Upper lobe of left lung (tissue), 4 donors: ENCODE data around the gene MT1B.
"Not testable (repeated sequence)": the region's sequence is repeated elsewhere in the genome, so short reads cannot be mapped to it uniquely, and the experiment has no call there.

ENCODE experiments used
- EP300 ChIP-seq, 4 donors: sonication (generic); formaldehyde crosslinking; IDR thresholded peaks; one replicate each; pipeline ENCODE4 v1.5.1; 2017; ENCODE audit warnings: antibody characterized with exemption in 4 of 4, control low read depth in 2 of 4
- POLR2A ChIP-seq, 4 donors: fragments of 450-650 bp; IDR thresholded peaks; one replicate each; pipeline ENCODE4 v1.5.1; 2016 to 2017; ENCODE audit warnings: antibody characterized with exemption in 4 of 4, mild to moderate bottlenecking in 2 of 4
- POLR2AphosphoS5 ChIP-seq, 2 donors: sonication (generic); formaldehyde crosslinking; IDR thresholded peaks; one replicate each; pipeline ENCODE4 v1.5.1; 2017; ENCODE audit warnings: antibody characterized with exemption in 2 of 2
- TF ChIP-seq, protein P1 (sequence below), 6 experiments: fragments of 450-650 bp in 4 of 6; fragments of 200-600 bp in 2 of 6; sonication (generic) in 2 of 6; IDR thresholded peaks; one replicate each; pipeline ENCODE4 v1.5.1; 2016 to 2019; ENCODE audit warnings: antibody characterized with exemption in 6 of 6

GRCh38 chr16:56621665-56622445 lies 29.8 kb upstream of the MT1B start:
- TF ChIP-seq, protein P1, sequence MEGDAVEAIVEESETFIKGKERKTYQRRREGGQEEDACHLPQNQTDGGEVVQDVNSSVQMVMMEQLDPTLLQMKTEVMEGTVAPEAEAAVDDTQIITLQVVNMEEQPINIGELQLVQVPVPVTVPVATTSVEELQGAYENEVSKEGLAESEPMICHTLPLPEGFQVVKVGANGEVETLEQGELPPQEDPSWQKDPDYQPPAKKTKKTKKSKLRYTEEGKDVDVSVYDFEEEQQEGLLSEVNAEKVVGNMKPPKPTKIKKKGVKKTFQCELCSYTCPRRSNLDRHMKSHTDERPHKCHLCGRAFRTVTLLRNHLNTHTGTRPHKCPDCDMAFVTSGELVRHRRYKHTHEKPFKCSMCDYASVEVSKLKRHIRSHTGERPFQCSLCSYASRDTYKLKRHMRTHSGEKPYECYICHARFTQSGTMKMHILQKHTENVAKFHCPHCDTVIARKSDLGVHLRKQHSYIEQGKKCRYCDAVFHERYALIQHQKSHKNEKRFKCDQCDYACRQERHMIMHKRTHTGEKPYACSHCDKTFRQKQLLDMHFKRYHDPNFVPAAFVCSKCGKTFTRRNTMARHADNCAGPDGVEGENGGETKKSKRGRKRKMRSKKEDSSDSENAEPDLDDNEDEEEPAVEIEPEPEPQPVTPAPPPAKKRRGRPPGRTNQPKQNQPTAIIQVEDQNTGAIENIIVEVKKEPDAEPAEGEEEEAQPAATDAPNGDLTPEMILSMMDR (IDR thresholded peaks at IDR 0.05) = not testable (repeated sequence)
- TF ChIP-seq EP300, POLR2A, POLR2AphosphoS5 (IDR thresholded peaks at IDR 0.05): not testable (repeated sequence)
